Measurements from ENCODE around the gene TFB2M.

The TFB2M gene

GRCh38 chr1:246554201-246554600, 11.9 kb downstream of the TFB2M start:
- DNase-seq (ENCODE audit: low spot score) = no peak

- no peak for DNase-seq (ENCODE audit: low spot score)
Observed at GRCh38 chr1:246552110-246552509, 14.0 kb downstream of the TFB2M start.

GRCh38 chr1:246550402-246550801, 15.7 kb downstream of the TFB2M start:
- DNase-seq (ENCODE audit: low spot score) = no peak

GRCh38 chr1:246549665-246550064, 16.4 kb downstream of the TFB2M start:
- DNase-seq (ENCODE audit: low spot score) = no peak

GRCh38 chr1:246544001-246544400, 22.1 kb downstream of the TFB2M start:
- DNase-seq (ENCODE audit: low spot score) = no peak

- no peak for DNase-seq (ENCODE audit: low spot score)
Observed at GRCh38 chr1:246540738-246541491, 25.1 kb downstream of the TFB2M start.

- no peak for DNase-seq (ENCODE audit: low spot score)
Observed at GRCh38 chr1:246537887-246538286, 28.2 kb downstream of the TFB2M start.

- DNase-seq (ENCODE audit: low spot score) = no peak
Observed at GRCh38 chr1:246537441-246537840, 28.6 kb downstream of the TFB2M start.

GRCh38 chr1:246534114-246534513, 31.9 kb downstream of the TFB2M start:
- no peak for DNase-seq (ENCODE audit: low spot score)

GRCh38 chr1:246533371-246533905, 32.6 kb downstream of the TFB2M start:
- DNase-seq (ENCODE audit: low spot score) = no peak

GRCh38 chr1:246532519-246532918, 33.5 kb downstream of the TFB2M start:
- no peak for DNase-seq (ENCODE audit: low spot score)

GRCh38 chr1:246530482-246530881, 35.6 kb downstream of the TFB2M start:
- no peak for DNase-seq (ENCODE audit: low spot score)

- peak; percentile 18 for DNase-seq (ENCODE audit: low spot score)
Observed at GRCh38 chr1:246528933-246529731, 36.9 kb downstream of the TFB2M start.

- DNase-seq (ENCODE audit: low spot score) = no peak
Observed at GRCh38 chr1:246527402-246528088, 38.5 kb downstream of the TFB2M start.

GRCh38 chr1:246526915-246527314, 39.1 kb downstream of the TFB2M start:
- no peak for DNase-seq (ENCODE audit: low spot score)

- no peak for DNase-seq (ENCODE audit: low spot score)
Observed at GRCh38 chr1:246526380-246526779, 39.7 kb downstream of the TFB2M start.

- DNase-seq (ENCODE audit: low spot score) = no peak
Observed at GRCh38 chr1:246519514-246519913, 46.5 kb downstream of the TFB2M start.

GRCh38 chr1:246518456-246519205, 47.4 kb downstream of the TFB2M start:
- DNase-seq (ENCODE audit: low spot score) = no peak

- DNase-seq (ENCODE audit: low spot score) = no peak
Observed at GRCh38 chr1:246517391-246517790, 48.7 kb downstream of the TFB2M start.

- DNase-seq (ENCODE audit: low spot score) = no peak
Observed at GRCh38 chr1:246516126-246516525, 49.9 kb downstream of the TFB2M start.

- no peak for DNase-seq (ENCODE audit: low spot score)
Observed at GRCh38 chr1:246515390-246516005, 50.6 kb downstream of the TFB2M start.

All from LoVo (cell line).